GM19463 (cell line): ENCODE measurements around the gene CLCN1.
"Not testable (repeated sequence)": the region's sequence is repeated elsewhere in the genome, so short reads cannot be mapped to it uniquely, and the experiment has no call there.

Experiments used
- ATAC-seq: cut with Tn5 transposase; IDR thresholded peaks from one replicate; pipeline ENCODE4 v1.9.1; 2021; ENCODE audit warnings: mild to moderate bottlenecking, moderate library complexity; ENCODE audit not compliant: unreplicated experiment

Gene CLCN1

DNA sequence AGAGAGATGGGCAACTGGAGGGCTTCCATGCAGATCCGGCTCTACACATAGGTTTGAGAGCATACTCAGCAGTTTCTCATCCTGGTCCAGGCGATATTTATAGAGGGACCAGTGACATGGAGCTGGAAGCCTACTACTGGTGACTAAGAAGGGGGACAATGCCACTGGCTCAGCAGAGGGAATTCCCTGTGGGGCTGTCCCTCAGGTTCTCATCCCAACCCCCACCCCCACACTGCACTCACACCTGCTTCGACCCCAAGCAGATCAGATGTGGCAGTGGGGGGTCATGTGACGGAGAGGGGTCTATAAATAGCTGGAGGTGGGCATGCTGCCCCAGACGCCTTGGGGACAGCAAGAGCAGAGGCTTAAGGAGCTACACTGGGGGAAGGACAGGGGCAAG lies at the start of gene CLCN1:
Gene CLCN1 (plus strand): TSS at position 336 of the 400 bp plus-strand sequence. CDS start 102 bp downstream, outside the sequence.
- no peak for ATAC-seq

DNA sequence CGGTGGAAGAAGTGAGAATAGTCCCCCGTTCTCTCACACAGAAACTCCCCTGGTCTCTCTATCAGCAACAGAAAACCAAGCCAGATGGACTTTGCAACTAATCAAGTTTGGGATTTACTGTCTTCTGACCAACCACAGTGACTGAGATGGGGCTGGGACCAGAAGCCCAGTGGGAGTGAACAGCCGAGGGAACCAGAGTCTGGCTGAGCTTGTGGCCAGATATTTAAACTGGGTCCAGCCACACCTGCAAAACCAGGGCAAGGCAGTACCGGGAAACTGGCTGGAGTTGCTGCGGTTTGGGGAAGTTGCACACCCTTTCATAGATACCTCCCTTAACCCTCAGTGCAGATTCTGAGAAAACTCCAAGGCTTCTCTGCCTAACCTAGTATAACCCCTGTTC lies 46.7 kb upstream of the CLCN1 start:
- no peak for ATAC-seq

DNA sequence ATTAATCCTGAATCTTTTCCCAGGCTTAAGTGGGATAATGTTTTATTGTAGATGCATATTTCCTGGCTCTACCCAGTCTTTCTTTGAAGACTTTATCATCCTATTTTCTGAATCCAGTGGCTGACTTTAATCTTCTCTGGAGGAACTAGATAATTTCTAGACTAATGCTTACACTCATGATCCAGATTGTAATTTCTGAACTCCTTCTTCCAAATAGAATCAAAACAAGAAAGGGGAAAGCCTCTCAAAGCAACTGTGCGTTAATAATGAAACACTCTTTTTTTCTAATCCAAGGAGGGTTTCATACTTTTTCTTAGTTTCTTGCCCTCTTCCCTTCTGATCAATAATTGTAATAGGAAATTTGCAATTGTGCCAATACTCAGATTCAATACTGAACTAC lies 44.7 kb upstream of the CLCN1 start:
- no peak for ATAC-seq

DNA sequence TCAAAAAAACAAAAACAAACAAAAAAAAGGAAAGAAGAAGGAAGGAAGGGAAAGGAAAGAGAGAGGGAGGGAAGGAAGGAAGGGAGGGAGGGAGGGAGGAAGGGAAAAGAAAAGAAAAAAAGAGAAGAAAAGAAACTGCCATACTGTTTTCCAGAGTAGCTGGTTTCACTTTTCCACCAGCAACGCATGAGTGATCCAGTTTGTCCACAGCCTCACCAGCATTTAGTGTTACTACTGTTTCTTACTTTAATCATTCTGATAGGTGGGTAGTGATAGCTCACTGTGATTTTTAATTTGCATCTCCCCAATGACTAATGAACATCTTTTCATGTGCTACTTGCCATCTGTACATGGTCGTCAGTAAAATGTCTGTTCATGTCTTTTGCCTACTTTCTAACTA lies 43.0 kb upstream of the CLCN1 start:
- ATAC-seq, result no peak

DNA sequence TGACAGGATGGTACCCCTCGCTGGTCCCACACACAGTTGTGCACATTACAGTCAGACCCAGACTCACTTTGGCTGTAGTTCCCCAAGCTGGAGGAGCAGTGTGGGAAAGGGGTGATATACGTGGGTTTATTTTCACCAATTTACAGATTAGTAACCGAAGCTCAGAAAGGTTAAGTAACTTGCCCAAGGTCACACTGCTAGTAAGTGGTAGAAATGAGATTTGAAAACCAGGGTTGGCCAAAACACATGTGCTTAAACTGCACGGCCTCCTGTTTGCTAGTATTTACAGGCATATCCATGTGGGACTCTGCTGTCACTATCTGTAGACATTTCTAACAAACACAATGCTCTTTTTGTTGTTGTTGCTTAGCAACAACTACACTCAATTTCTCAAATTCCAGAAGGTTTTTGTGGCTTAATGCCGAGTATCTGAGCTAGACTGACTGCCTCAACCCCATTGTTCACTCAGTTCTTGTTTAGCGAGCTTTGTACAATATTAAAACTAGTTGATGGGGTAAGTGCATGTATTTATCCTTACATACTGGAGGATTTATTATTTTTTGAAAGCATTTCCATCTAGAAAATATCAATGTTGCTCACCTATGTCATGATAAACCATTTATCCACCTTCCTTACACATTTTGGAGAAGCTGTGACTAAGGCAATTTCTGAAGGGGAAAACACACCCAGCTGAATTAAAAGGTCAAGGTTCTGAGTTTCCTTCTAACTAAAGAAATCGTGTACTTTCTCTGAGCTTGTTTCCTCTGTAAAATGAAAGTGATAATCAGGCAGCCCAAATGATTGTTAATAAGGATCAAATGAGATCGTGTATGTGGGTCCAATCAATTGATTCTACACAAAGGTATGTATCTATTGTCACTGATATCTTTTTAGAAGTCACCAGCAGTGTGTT lies 36.5 kb upstream of the CLCN1 start:
- no peak for ATAC-seq

DNA sequence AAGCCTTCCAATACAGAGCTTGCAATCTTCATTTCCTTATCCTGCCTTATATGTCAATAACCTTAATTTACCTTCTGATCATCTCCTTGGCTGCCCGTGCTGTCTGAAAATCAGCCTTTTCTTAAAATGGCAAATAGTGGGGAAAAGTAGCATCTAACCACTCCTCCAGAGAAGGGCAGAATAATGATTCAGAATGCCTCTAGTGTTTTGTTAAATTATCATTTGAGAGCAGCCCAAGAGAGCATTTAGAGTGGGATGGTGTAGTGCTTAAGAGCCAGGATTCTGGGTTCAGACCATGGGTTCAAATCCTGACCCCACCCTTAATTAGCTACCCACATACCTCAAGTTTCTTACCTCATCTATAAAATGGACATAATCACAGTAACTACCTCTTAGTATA lies 35.8 kb upstream of the CLCN1 start:
- no peak for ATAC-seq

DNA sequence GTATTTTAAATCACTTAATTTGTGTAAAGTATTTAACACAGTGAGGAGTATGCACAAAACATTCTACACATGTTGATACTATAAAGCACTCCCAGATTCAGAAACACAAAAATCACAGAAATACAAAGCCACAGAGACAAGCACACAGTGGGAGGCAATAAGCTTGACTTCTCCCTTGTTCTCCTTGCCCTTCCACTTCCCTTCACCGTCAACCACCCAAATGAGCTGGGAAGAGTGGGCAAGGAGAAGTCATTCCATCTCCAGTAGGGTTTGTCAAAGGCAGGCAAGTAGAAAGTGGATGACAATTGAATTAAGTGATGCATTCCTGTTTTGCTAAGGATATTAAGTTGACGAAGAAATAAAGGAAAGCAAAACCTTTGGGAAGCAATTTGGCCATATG lies 35.3 kb upstream of the CLCN1 start:
- no peak for ATAC-seq

DNA sequence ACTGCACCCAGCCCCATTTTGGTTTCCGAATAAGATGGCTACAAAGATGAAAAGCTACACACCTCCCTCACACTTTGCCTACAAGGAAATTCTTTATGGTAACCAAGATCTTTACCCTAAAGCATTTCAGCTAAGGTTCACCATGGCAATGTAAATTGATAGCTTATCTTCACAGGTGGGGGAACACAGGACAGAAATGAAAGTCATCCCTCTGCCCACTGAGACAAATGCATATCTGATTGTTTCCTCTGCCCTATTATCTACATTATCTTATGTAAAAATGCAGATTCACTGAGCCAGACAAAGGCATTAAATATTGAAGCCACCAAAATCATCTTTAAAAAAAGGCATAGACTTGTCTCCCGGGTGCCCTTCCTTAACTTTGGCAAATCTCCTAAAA lies 34.4 kb upstream of the CLCN1 start:
- no peak for ATAC-seq

DNA sequence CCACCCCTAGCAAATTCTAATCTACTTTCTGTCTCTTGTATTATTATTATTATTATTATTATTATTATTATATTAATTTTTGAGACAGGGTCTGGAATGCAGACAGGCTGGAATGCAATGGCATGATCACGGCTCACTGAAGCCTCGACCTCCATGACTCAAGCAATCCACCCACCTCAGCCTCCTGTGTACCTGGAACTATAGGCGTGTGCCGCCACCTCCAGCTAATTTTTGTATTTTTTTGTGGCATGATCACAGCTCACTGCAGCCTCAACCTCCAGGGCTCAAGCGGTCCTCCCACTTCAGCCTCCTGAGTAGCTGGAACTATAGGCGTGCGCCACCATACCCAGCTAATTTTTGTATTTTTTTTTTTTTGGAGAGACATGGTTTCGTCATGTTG lies 33.8 kb upstream of the CLCN1 start:
- no peak for ATAC-seq

DNA sequence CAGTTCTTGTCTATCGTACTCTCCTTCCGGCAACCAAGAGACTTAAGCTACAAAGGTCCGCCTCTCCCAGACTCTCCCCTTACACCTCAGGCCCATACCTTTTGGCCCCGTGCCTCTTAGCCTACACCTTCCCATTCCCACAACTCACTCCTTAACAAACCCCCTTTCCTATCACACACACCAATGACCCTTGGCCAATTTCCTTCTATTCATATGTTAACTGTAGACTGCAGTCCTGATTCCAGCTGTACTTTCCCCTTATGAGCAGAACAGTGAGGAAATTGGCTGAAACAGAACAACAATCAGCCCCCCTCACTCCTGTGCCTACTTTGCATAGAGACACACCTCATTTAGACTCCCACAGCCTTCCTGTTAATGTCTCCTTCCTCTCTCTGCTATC lies 32.5 kb upstream of the CLCN1 start:
- no peak for ATAC-seq

DNA sequence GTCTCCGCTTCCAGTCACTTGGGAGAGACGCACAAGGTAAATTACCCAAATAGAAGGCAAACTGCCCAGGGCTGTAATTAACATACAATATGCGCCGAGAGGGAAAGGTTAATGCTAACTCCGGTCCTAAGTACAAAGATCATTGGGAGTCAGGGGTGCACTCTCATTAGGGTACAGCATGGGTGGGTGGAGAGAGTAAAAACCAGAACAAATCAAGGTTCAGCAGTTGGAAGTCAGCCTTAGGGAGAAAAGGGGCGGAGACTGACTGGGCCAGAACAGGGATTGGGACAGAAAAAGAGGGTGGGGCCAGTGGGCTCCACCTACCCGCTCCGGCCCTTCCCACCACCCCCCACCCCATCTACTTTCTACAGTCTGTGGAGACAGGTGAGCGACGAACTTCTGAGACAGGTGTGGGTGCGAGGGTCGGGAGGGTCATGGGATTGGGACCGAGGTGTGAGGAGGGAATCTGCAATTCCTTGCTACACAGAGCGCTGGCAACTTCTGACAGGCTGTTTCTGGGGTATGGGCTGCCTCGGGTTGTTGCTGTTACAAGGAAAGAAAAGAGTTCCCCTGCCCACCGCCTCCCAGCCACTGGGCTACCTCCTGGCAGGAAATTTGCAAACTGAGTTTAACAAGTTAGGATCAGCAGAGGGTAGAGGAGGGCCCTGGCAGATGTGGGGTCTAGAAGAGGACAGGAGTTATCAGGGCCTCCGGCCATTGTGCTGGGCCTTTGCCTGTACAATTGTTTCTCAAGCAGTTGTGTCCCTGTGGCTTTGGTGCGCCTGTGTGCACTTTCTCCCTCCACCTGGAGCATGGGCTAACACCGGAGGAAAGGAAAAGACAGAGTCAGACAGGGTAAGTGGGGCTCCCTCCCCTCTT lies 31.1 kb upstream of the CLCN1 start, which contains the start of gene TMEM139:
Gene TMEM139 (plus strand): TSS at position 368 of the 879 bp plus-strand sequence. CDS start 1,000 bp downstream, outside the sequence.
- ATAC-seq, result no peak

DNA sequence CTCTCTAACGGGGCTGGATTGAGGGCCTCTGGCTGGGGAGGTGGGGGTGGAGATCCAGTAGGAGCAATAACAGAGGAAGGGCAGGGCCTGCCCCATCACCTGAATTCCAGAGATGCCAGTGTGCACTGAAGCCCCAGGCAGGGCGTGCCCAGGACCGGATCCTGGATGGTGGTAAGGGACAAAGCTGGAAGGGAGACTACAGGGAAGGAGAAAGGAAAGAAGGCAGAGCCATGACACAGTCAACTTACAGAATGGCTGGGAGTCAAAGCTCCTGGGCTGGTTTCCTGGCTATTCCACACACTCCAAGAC lies 30.5 kb upstream of the CLCN1 start:
- no peak for ATAC-seq

DNA sequence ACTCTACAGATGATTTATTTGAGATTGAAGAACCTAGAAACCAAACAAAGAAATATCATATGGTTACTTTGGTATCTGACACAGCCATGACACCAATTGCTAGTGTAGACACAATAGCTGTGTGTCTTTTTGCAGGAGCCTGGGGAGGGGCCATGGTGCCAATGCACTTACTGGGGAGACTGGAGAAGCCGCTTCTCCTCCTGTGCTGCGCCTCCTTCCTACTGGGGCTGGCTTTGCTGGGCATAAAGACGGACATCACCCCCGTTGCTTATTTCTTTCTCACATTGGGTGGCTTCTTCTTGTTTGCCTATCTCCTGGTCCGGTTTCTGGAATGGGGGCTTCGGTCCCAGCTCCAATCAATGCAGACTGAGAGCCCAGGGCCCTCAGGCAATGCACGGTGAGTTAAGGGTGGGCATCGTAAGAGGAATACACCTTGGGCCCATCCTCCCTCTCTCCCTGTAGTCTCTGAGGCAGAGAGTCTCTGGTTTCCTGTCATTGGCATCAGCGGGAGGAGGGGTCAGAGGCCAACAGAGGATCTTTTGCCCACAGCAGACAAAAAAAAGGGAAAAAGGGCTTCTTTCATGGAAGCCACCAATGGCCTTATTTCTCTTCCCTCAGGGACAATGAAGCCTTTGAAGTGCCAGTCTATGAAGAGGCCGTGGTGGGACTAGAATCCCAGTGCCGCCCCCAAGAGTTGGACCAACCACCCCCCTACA lies 29.9 kb upstream of the CLCN1 start:
- ATAC-seq, result no peak

DNA sequence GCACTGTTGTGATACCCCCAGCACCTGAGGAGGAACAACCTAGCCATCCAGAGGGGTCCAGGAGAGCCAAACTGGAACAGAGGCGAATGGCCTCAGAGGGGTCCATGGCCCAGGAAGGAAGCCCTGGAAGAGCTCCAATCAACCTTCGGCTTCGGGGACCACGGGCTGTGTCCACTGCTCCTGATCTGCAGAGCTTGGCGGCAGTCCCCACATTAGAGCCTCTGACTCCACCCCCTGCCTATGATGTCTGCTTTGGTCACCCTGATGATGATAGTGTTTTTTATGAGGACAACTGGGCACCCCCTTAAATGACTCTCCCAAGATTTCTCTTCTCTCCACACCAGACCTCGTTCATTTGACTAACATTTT lies 29.4 kb upstream of the CLCN1 start:
- no peak for ATAC-seq

DNA sequence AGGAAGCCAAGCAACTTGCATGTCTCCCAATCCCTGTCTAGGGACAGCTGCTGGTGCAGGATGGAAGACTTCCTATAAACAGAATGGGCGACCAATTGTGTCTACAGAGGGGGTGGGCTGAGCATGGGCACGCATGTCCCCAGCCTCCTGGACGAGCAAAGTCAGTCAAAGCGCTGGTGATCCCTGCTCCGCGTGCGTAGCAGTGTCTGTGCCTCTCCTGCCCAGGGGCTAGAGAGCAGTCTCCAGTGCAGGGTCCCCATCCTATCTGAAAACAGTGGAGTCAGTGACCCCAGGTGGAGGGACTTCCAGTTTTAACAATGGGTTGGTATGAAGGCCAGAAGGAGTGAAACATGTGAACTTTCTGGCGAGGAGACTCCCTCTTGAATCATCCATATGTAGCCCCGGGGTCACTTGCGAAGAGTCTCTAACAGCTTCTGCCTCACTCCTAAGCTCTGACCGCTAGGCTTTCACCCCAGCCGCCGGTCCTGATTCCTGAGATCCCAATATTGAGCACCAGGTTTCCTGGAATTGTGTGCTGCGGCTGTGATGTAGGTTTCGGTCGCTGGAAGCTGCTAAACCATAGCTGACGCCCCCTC lies 28.5 kb upstream of the CLCN1 start:
- ATAC-seq, result no peak

DNA sequence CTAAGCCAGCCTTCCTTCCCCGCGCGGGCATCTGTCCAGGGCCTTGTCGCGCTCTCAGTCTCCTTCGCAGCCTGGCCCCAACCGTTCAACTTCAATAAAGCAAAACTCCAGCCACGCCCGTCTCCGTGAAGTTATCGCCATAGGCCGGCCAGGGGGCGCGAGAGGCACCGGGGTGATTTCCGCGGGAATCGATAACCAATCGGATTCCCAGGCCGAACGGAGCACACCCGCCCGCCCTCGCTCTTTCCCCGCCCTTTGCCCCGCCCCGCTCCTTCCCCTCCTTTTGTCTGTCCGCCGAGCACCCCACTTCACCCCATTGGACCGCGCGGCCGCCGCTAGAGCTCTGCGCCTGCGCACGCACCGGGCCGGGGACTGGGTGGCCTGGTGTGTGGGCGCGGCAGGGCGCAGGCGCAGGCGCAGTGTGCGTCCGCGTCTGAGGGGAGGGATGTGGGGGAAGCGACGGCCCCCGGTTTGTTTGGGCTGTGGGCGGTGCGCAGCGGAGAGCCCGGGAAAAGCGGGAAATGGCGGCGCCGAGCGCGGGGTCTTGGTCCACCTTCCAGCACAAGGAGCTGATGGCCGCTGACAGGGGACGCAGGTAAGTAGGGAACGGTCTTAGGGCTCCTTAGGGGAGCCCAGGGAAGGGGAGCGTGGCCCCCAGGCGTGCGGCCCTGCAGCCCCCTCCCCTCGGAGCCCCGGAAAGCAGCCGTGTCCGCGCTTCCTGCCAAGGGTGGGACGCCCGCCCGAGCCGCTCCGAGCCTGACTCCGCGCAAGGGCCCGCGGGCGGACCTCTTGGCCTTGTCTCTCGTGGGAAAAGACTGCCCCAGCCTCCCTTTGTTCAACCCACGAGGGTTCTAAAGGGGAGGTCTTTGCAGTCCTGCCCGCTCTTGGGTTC lies 27.7 kb upstream of the CLCN1 start, which contains the start of gene CASP2:
Gene CASP2 (plus strand): TSS at position 417 of the 892 bp plus-strand sequence. CDS start 105 bp downstream, at position 522.
- peak; percentile 88 for ATAC-seq

DNA sequence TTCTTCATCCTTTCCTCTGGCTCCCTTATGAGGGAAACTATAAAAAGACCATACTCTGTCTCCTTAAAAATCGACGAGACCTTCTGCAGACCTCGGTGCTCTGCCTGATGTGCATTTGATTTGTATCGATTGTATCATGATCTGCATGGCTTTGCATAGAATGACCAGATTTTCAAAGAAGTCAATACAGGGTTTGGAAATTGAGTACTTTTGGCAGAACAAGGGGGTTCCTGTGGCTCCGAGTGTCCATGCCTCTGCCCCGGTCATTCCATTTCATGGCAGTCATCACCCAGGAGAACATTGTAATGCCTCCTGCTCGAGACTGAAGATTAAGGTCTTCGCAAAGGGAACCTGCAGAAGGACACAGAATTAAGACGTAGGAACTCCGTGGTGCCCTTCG lies 27.1 kb upstream of the CLCN1 start:
- ATAC-seq, result no peak

DNA sequence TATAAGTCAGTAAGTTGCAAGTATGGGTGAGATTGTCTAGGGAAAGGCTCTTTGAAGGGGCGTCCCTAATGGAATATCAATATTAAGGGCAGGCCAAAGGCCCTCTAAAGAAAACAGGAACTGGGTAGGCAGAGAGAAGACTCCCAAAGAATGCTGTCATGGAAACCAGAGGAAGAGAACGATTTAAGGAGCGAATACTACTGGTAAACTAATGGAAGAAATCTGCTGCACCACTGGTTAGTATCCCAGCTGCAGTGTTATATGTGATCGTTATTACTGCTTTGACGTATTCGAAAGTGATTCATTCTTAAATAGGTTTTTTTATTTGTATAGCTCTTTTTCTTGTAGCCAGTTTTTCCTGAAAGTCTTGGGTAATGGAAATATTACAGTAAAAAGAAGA lies 26.5 kb upstream of the CLCN1 start:
- ATAC-seq, result no peak

DNA sequence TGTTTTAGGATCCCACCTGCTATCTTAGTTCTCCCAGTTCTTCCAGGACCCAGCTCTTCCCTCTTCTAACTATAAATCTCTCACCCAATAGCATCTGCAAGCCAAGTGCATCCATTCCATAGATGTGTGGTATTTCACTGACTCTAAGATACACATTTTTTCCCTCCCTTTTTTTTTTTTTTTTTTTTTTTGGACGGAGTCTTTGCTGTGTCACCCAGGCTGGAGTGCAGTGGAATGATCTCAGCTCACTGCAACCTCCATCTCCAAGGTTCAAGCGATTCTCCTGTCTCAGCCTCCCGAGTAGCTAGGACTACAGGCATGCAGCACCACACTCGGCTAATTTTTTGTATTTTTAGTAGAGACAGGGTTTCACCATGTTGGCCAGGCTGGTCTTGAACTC lies 26.0 kb upstream of the CLCN1 start:
- not testable (repeated sequence) for ATAC-seq

DNA sequence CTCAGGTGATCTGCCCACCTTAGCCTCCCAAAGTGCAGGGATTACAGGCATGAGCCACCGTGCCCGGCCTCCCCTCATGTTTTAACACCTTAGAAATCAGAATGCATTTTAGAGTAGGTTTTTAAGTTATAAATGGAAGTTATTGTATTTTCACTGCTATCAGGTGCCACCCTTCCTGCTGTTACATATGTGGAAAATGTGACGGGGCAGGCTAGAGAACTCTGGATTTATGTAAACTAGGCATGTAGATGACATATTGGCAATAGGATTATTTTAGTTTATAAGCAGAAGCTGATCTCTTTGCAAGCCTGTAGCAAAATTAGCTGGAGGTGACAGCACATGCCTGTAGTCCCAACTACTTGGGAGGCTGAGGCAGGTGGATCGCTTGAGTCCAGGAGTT lies 25.6 kb upstream of the CLCN1 start:
- ATAC-seq, result no peak
